ENCODE measurements around the gene ATE1. TPM values are rescaled to one million over a fixed set of nuclear protein-coding genes. Genes with fewer than 3 reads are reported as not detected.
"Not testable (repeated sequence)": the region's sequence is repeated elsewhere in the genome, so short reads cannot be mapped to it uniquely, and the experiment has no call there.

Gene ATE1
- polyA plus RNA-seq, 1 experiment: 17.9 TPM

GRCh38 chr10:121832647-121833046 is 95.2 kb downstream of the ATE1 start:
- no peaks in the 10 kb centered on the region for H3K9me3 ChIP-seq (ENCODE audit: control insufficient read depth, insufficient read depth, low read length)
- no peak overlapping the region for H3K4me3 ChIP-seq (ENCODE audit: low read depth, low read length)
- H3K27ac ChIP-seq (ENCODE audit: low read depth, low read length): no peak overlapping the region
- TF ChIP-seq CTCF (IDR thresholded peaks at IDR 0.05; ENCODE audit: low read depth, low read length): no peak
- no peak for DNase-seq (ENCODE audit: low read depth, low spot score)
- ChIA-PET POLR2A (no interaction called here), CTCF (interaction anchor here (6.9 kb wide), 1 partner anchor 9 kb away, joined by 68 read pairs; no protein-coding TSS in a partner anchor)
- no peaks in the 10 kb centered on the region for H3K27me3 ChIP-seq (ENCODE audit: control insufficient read depth, insufficient read depth, low read length)

- TF ChIP-seq CTCF (IDR thresholded peaks at IDR 0.05; ENCODE audit: low read depth, low read length): no peak
- ChIA-PET CTCF (interaction anchor here (0.7 to 6.9 kb wide), 4 partner anchors 8 to 883 kb away, joined by 3 to 68 read pairs (median 4); no protein-coding TSS in a partner anchor), POLR2A (no interaction called here)
- Histone ChIP-seq H3K27ac (ENCODE audit: low read depth, low read length) (no peak overlapping the region), H3K9me3 (ENCODE audit: control insufficient read depth, insufficient read depth, low read length) (no peaks in the 10 kb centered on the region), H3K27me3 (ENCODE audit: control insufficient read depth, insufficient read depth, low read length) (no peaks in the 10 kb centered on the region), H3K4me3 (ENCODE audit: low read depth, low read length) (no peak overlapping the region)
- no peak for DNase-seq (ENCODE audit: low read depth, low spot score)
Observed at GRCh38 chr10:121831777-121832176, 96.1 kb downstream of the ATE1 start.

DNA sequence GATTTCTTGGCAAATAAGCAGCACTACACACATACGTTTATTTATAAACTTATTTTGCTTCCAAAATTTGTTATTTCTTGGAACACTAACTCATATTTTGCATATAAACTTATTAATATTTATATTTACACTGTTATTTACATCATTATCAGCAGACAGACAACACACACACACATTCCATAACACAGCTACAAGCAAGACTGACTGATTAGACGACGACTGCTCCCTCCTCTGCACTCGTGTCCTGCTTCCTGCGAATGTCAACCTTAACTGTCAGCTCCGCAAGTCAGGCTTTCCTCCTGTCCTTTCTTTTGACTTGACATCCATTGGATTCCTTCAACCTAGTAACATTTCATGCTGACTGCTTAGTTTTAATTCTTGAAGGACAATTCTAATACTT is 96.6 kb downstream of the ATE1 start:
- no peak for DNase-seq (ENCODE audit: low read depth, low spot score)
- ChIA-PET CTCF (interaction anchor here (0.7 to 6.9 kb wide), 4 partner anchors 8 to 882 kb away, joined by 3 to 68 read pairs (median 4); no protein-coding TSS in a partner anchor), POLR2A (no interaction called here)
- Histone ChIP-seq H3K4me3 (ENCODE audit: low read depth, low read length) (no peak overlapping the region), H3K27me3 (ENCODE audit: control insufficient read depth, insufficient read depth, low read length) (no peaks in the 10 kb centered on the region), H3K27ac (ENCODE audit: low read depth, low read length) (no peak overlapping the region), H3K9me3 (ENCODE audit: control insufficient read depth, insufficient read depth, low read length) (no peaks in the 10 kb centered on the region)
- no peak for TF ChIP-seq CTCF (IDR thresholded peaks at IDR 0.05; ENCODE audit: low read depth, low read length)

- Histone ChIP-seq H3K27me3 (ENCODE audit: control insufficient read depth, insufficient read depth, low read length) (no peaks in the 10 kb centered on the region), H3K27ac (ENCODE audit: low read depth, low read length) (no peak overlapping the region), H3K9me3 (ENCODE audit: control insufficient read depth, insufficient read depth, low read length) (no peaks in the 10 kb centered on the region), H3K4me3 (ENCODE audit: low read depth, low read length) (no peak overlapping the region)
- ChIA-PET POLR2A (no interaction called here), CTCF (no interaction called here)
- DNase-seq (ENCODE audit: low read depth, low spot score): no peak
- TF ChIP-seq CTCF (IDR thresholded peaks at IDR 0.05; ENCODE audit: low read depth, low read length): no peak
Observed at GRCh38 chr10:121830101-121830500, 97.7 kb downstream of the ATE1 start.

DNA sequence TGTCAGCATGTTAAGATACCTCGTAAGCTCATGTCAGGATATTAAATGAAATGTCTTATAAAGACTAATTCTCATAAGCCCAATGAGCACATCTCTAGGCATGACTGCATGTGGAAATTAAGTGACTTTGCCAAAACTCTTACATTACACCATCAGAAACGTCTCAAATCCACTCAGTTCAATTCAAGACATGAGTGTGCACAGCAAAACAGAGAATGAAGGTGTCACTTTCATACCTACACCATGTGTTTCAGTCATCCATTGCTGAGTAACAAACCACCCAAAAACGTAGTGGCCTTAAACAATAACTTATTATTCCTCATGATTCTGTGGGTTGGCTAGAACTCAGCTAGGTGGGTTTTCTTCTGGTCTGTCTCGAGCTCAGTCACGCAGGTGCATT is 99.8 kb downstream of the ATE1 start:
- DNase-seq (ENCODE audit: low read depth, low spot score): no peak
- ChIA-PET CTCF (interaction anchor here (0.6 to 1.1 kb wide), 2 partner anchors 12 to 79 kb away, joined by 3 to 4 read pairs; no protein-coding TSS in a partner anchor), POLR2A (no interaction called here)
- Histone ChIP-seq H3K9me3 (ENCODE audit: control insufficient read depth, insufficient read depth, low read length) (no peaks in the 10 kb centered on the region), H3K27me3 (ENCODE audit: control insufficient read depth, insufficient read depth, low read length) (no peaks in the 10 kb centered on the region), H3K27ac (ENCODE audit: low read depth, low read length) (no peak overlapping the region), H3K4me3 (ENCODE audit: low read depth, low read length) (no peak overlapping the region)
- no peak for TF ChIP-seq CTCF (IDR thresholded peaks at IDR 0.05; ENCODE audit: low read depth, low read length)

- H3K4me3 ChIP-seq (ENCODE audit: low read depth, low read length); DNase-seq (ENCODE audit: low read depth, low spot score); H3K27me3 ChIP-seq (ENCODE audit: control insufficient read depth, insufficient read depth, low read length); H3K9me3 ChIP-seq (ENCODE audit: control insufficient read depth, insufficient read depth, low read length); POLR2A ChIA-PET; H3K27ac ChIP-seq (ENCODE audit: low read depth, low read length): not testable (repeated sequence)
- CTCF ChIA-PET: interaction anchor here (0.6 kb wide), 1 partner anchor 93 kb away, joined by 3 read pairs; no protein-coding TSS in a partner anchor
Observed at GRCh38 chr10:121826773-121827172, 101.1 kb downstream of the ATE1 start.
